ENCODE measurements around the gene TRPM3.

TRPM3 gene

GRCh38 chr9:70773579-70773978 lies 347.8 kb downstream of the TRPM3 start:
- TF ChIP-seq CTCF (IDR thresholded peaks at IDR 0.05; ENCODE audit: low read length) (no peak), EZH2 (optimal IDR thresholded peaks at IDR 0.05; ENCODE audit: low read depth, low read length) (no peak), EZH2phosphoT487 (IDR thresholded peaks at IDR 0.05; ENCODE audit: low read length) (no peak)
- no peaks in the 10 kb centered on the region for H3K36me3 ChIP-seq (replicated peaks; ENCODE audit: insufficient read depth, low read length)
- H3K9me3 ChIP-seq (replicated peaks; ENCODE audit: insufficient read depth, low read length): no peaks in the 10 kb centered on the region
- no peaks in the 10 kb centered on the region for H3K27me3 ChIP-seq (replicated peaks; ENCODE audit: insufficient read depth, low read length)
- H3K4me2 ChIP-seq (ENCODE audit: low read depth, low read length): no peak overlapping the region
- H3K79me2 ChIP-seq (ENCODE audit: low read length): no peaks in the 10 kb centered on the region
- DNase-seq: no peak
- no peak overlapping the region for H3K9ac ChIP-seq (ENCODE audit: low read length)
- no peaks in the 10 kb centered on the region for H3F3A ChIP-seq (ENCODE audit: insufficient read depth, low read length)
- no peaks in the 10 kb centered on the region for H4K20me1 ChIP-seq (ENCODE audit: insufficient read depth, low read length)
- no peak overlapping the region for H3K4me3 ChIP-seq (ENCODE audit: low read length)
- H2AFZ ChIP-seq (ENCODE audit: low read length): no peak overlapping the region
- H3K27ac ChIP-seq (ENCODE audit: low read length): no peak overlapping the region
- H3K9me2 ChIP-seq (replicated peaks; ENCODE audit: insufficient read depth, low read length): no peaks in the 10 kb centered on the region
- no peaks in the 10 kb centered on the region for H3K4me1 ChIP-seq (ENCODE audit: low read length)

- TF ChIP-seq CTCF (IDR thresholded peaks at IDR 0.05; ENCODE audit: low read length): no peak
- no peak for TF ChIP-seq EZH2phosphoT487 (IDR thresholded peaks at IDR 0.05; ENCODE audit: low read length)
- no peak for TF ChIP-seq EZH2 (optimal IDR thresholded peaks at IDR 0.05; ENCODE audit: low read depth, low read length)
- H3K4me2 ChIP-seq (ENCODE audit: low read depth, low read length): no peak overlapping the region
- no peaks in the 10 kb centered on the region for H3K9me2 ChIP-seq (replicated peaks; ENCODE audit: insufficient read depth, low read length)
- no peaks in the 10 kb centered on the region for H3K4me1 ChIP-seq (ENCODE audit: low read length)
- no peaks in the 10 kb centered on the region for H3K9me3 ChIP-seq (replicated peaks; ENCODE audit: insufficient read depth, low read length)
- H3F3A ChIP-seq (ENCODE audit: insufficient read depth, low read length): no peaks in the 10 kb centered on the region
- no peaks in the 10 kb centered on the region for H4K20me1 ChIP-seq (ENCODE audit: insufficient read depth, low read length)
- H3K36me3 ChIP-seq (replicated peaks; ENCODE audit: insufficient read depth, low read length): no peaks in the 10 kb centered on the region
- H3K4me3 ChIP-seq (ENCODE audit: low read length): no peak overlapping the region
- no peak for DNase-seq
- H3K79me2 ChIP-seq (ENCODE audit: low read length): no peaks in the 10 kb centered on the region
- no peak overlapping the region for H2AFZ ChIP-seq (ENCODE audit: low read length)
- H3K9ac ChIP-seq (ENCODE audit: low read length): no peak overlapping the region
- no peaks in the 10 kb centered on the region for H3K27me3 ChIP-seq (replicated peaks; ENCODE audit: insufficient read depth, low read length)
- no peak overlapping the region for H3K27ac ChIP-seq (ENCODE audit: low read length)
Measured at GRCh38 chr9:70772601-70773000, 348.8 kb downstream of the TRPM3 start.

GRCh38 chr9:70765946-70766345 lies 355.5 kb downstream of the TRPM3 start:
- Histone ChIP-seq H3K4me2 (ENCODE audit: low read depth, low read length) (no peak overlapping the region), H3F3A (ENCODE audit: insufficient read depth, low read length) (no peaks in the 10 kb centered on the region)
- TF ChIP-seq EZH2 (optimal IDR thresholded peaks at IDR 0.05; ENCODE audit: low read depth, low read length) (no peak), EZH2phosphoT487 (IDR thresholded peaks at IDR 0.05; ENCODE audit: low read length) (no peak), CTCF (IDR thresholded peaks at IDR 0.05; ENCODE audit: low read length) (no peak)

More at GRCh38 chr9:70765946-70766345, 355.5 kb downstream of the TRPM3 start:
- no peaks in the 10 kb centered on the region for H4K20me1 ChIP-seq (ENCODE audit: insufficient read depth, low read length)
- no peaks in the 10 kb centered on the region for H3K4me1 ChIP-seq (ENCODE audit: low read length)
- no peaks in the 10 kb centered on the region for H3K9me2 ChIP-seq (replicated peaks; ENCODE audit: insufficient read depth, low read length)
- no peak overlapping the region for H3K9ac ChIP-seq (ENCODE audit: low read length)
- no peaks in the 10 kb centered on the region for H3K36me3 ChIP-seq (replicated peaks; ENCODE audit: insufficient read depth, low read length)
- no peak for DNase-seq
- H3K9me3 ChIP-seq (replicated peaks; ENCODE audit: insufficient read depth, low read length): no peaks in the 10 kb centered on the region
- H3K79me2 ChIP-seq (ENCODE audit: low read length): no peaks in the 10 kb centered on the region
- no peak overlapping the region for H2AFZ ChIP-seq (ENCODE audit: low read length)
- no peak overlapping the region for H3K4me3 ChIP-seq (ENCODE audit: low read length)
- H3K27ac ChIP-seq (ENCODE audit: low read length): no peak overlapping the region
- H3K27me3 ChIP-seq (replicated peaks; ENCODE audit: insufficient read depth, low read length): no peaks in the 10 kb centered on the region
